Ishikawa (cell line): Measurements from ENCODE around the gene PLA2G4A.

ENCODE experiments used
- CEBPB ChIP-seq: IDR thresholded peaks from 2 replicates; pipeline ENCODE4 v1.6.1; 2012
- CREB1 ChIP-seq: IDR thresholded peaks from 2 replicates; pipeline ENCODE4 v1.6.1; 2012; ENCODE audit warnings: low read depth
- EGR1 ChIP-seq: IDR thresholded peaks from 2 replicates; pipeline ENCODE4 v1.6.1; 2012
- EP300 ChIP-seq: IDR thresholded peaks from 2 replicates; pipeline ENCODE4 v1.6.1; 2012; ENCODE audit warnings: borderline replicate concordance
- FOXM1 ChIP-seq: IDR thresholded peaks from 2 replicates; pipeline ENCODE4 v1.6.1; 2012; ENCODE audit warnings: low read depth, borderline replicate concordance
- MAX ChIP-seq: IDR thresholded peaks from 2 replicates; pipeline ENCODE4 v1.6.1; 2012
- NFIC ChIP-seq: IDR thresholded peaks from 2 replicates; pipeline ENCODE4 v1.6.1; 2012
- RAD21 ChIP-seq: IDR thresholded peaks from 2 replicates; pipeline ENCODE4 v1.6.1; 2012; ENCODE audit warnings: low read depth
- REST ChIP-seq: IDR thresholded peaks from 2 replicates; pipeline ENCODE4 v1.6.1; 2012; ENCODE audit warnings: low read depth, mild to moderate bottlenecking
- TAF1 ChIP-seq: IDR thresholded peaks from 2 replicates; pipeline ENCODE4 v1.6.1; 2012; ENCODE audit warnings: low read depth, mild to moderate bottlenecking
- TCF12 ChIP-seq: IDR thresholded peaks from 2 replicates; pipeline ENCODE4 v1.6.1; 2012; ENCODE audit warnings: low read depth
- TEAD4 ChIP-seq: IDR thresholded peaks from 2 replicates; pipeline ENCODE4 v1.6.1; 2012
- USF1 ChIP-seq: IDR thresholded peaks from 2 replicates; pipeline ENCODE4 v1.6.1; 2012
- YY1 ChIP-seq: IDR thresholded peaks from 2 replicates; pipeline ENCODE4 v1.6.1; 2012; ENCODE audit warnings: low read depth
- ZBTB7A ChIP-seq: IDR thresholded peaks from 2 replicates; pipeline ENCODE4 v1.6.1; 2012; ENCODE audit warnings: low read depth

PLA2G4A gene

GRCh38 chr1:186894415-186894814, 65.7 kb downstream of the PLA2G4A start:
- TF ChIP-seq MAX (no peak), TEAD4 (no peak), CEBPB (no peak), ZBTB7A (no peak), YY1 (no peak), EGR1 (no peak), FOXM1 (no peak), USF1 (no peak), NFIC (no peak), CREB1 (no peak), TAF1 (no peak), REST (no peak), RAD21 (no peak), TCF12 (no peak), EP300 (no peak)

- TF ChIP-seq ZBTB7A (no peak), NFIC (no peak), EP300 (no peak), MAX (no peak), TEAD4 (no peak), TCF12 (no peak), USF1 (no peak), FOXM1 (no peak), EGR1 (no peak), CEBPB (no peak), REST (no peak), RAD21 (no peak)
Measured at GRCh38 chr1:186896211-186896610, 67.5 kb downstream of the PLA2G4A start.

- TF ChIP-seq CREB1 (no peak), FOXM1 (no peak), RAD21 (no peak), MAX (no peak), YY1 (no peak)
Measured at GRCh38 chr1:186897008-186897407, 68.3 kb downstream of the PLA2G4A start.

GRCh38 chr1:186899577-186899976, 70.8 kb downstream of the PLA2G4A start:
- TF ChIP-seq TAF1, result no peak
- TF ChIP-seq CREB1, result no peak
- no peak for TF ChIP-seq EGR1
- no peak for TF ChIP-seq FOXM1
- TF ChIP-seq TEAD4, result no peak
- no peak for TF ChIP-seq NFIC
- TF ChIP-seq ZBTB7A, result no peak
- no peak for TF ChIP-seq YY1
- no peak for TF ChIP-seq CEBPB
- TF ChIP-seq USF1, result no peak
- no peak for TF ChIP-seq EP300
- no peak for TF ChIP-seq MAX
- no peak for TF ChIP-seq TCF12

- TF ChIP-seq TEAD4 (no peak), CEBPB (no peak), TAF1 (no peak), ZBTB7A (no peak), TCF12 (no peak), FOXM1 (no peak), EGR1 (no peak)
Measured at GRCh38 chr1:186899977-186900376, 71.2 kb downstream of the PLA2G4A start.
